Endothelial cell (in vitro differentiated cells): ENCODE measurements around the gene OR10G2. TPM values are rescaled to one million over a fixed set of nuclear protein-coding genes. Genes with fewer than 3 reads are reported as not detected.

Source experiments
- DNase-seq: peaks from one replicate; pipeline ENCODE4 v3.0.0; 2021; ENCODE audit warnings: low spot score
- H3K27ac Mint-ChIP-seq: one replicate; pipeline ENCODE4 v1.8.0; 2021; ENCODE audit warnings: mixed read lengths, inconsistent platforms; ENCODE audit not compliant: unreplicated experiment
- H3K27me3 Mint-ChIP-seq: one replicate; pipeline ENCODE4 v1.8.0; 2021; ENCODE audit warnings: mild to moderate bottlenecking, moderate library complexity, mixed read lengths, inconsistent platforms; ENCODE audit not compliant: unreplicated experiment
- H3K36me3 Mint-ChIP-seq: one replicate; pipeline ENCODE4 v1.8.0; 2021; ENCODE audit warnings: mild to moderate bottlenecking, low read depth, mixed read lengths, inconsistent platforms; ENCODE audit not compliant: unreplicated experiment
- H3K4me1 Mint-ChIP-seq: one replicate; pipeline ENCODE4 v1.8.0; 2021; ENCODE audit warnings: mild to moderate bottlenecking, mixed read lengths, inconsistent platforms; ENCODE audit not compliant: unreplicated experiment
- H3K4me3 Mint-ChIP-seq: one replicate; pipeline ENCODE4 v1.8.0; 2021; ENCODE audit warnings: mild to moderate bottlenecking, mixed read lengths, inconsistent platforms; ENCODE audit not compliant: unreplicated experiment
- H3K9me3 Mint-ChIP-seq: one replicate; pipeline ENCODE4 v1.8.0; 2021; ENCODE audit warnings: mixed read lengths, inconsistent platforms; ENCODE audit not compliant: unreplicated experiment
- long read RNA-seq: library from polyadenylated mRNA; unstranded; transcript quantifications from one replicate; pipeline ENCODE4 v2.0.0, GENCODE V29; 2020; ENCODE audit not compliant: unreplicated experiment
- total RNA-seq: library from RNA; stranded (reverse); fragmentation: NEBNext Ultra II Directional; extraction: Animal tissue kit (Norgen Biotek cat#: 25700); gene quantifications from one replicate; pipeline ENCODE4 v1.2.1, GENCODE V29; 2021; ENCODE audit not compliant: unreplicated experiment
- TF ChIP-seq, protein P1 (sequence below): fragments of 200-600 bp; sonication (generic); IDR thresholded peaks from one replicate; pipeline ENCODE4 v1.5.0; 2021; ENCODE audit warnings: antibody characterized with exemption; ENCODE audit not compliant: unreplicated experiment

OR10G2 gene, protein sequence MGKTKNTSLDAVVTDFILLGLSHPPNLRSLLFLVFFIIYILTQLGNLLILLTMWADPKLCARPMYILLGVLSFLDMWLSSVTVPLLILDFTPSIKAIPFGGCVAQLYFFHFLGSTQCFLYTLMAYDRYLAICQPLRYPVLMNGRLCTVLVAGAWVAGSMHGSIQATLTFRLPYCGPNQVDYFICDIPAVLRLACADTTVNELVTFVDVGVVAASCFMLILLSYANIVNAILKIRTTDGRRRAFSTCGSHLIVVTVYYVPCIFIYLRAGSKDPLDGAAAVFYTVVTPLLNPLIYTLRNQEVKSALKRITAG
- not detected for total RNA-seq
- long read RNA-seq: 0 reads

DNA sequence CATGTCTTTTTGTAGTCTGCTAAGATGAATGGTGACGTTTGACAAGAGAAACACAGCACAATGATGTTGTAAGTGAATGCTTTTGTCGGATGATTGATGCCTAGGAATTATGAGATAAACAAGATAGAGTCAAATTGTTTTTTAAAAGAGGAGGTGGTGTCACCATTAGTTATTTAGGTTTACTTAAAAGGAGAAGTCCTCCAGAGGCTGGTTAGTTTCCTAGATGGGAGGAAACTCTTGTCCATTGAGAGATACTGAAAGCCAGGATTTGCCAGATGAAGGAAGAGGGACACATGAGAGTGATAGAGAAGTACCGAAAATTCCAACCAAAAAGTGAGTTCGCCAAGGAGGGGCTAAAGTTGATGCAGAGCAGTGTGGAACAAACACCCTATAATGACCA is at the start of gene OR10G2:
OR10G2 (minus strand) TSS at position 101 of the 400 bp plus-strand sequence; CDS start at position 3, 98 bp downstream.
- no peaks in the 10 kb centered on the region for H3K4me1 Mint-ChIP-seq
- no peak within 1 kb of the TSS for H3K27ac Mint-ChIP-seq
- no peak for DNase-seq
- TF ChIP-seq, protein P1, sequence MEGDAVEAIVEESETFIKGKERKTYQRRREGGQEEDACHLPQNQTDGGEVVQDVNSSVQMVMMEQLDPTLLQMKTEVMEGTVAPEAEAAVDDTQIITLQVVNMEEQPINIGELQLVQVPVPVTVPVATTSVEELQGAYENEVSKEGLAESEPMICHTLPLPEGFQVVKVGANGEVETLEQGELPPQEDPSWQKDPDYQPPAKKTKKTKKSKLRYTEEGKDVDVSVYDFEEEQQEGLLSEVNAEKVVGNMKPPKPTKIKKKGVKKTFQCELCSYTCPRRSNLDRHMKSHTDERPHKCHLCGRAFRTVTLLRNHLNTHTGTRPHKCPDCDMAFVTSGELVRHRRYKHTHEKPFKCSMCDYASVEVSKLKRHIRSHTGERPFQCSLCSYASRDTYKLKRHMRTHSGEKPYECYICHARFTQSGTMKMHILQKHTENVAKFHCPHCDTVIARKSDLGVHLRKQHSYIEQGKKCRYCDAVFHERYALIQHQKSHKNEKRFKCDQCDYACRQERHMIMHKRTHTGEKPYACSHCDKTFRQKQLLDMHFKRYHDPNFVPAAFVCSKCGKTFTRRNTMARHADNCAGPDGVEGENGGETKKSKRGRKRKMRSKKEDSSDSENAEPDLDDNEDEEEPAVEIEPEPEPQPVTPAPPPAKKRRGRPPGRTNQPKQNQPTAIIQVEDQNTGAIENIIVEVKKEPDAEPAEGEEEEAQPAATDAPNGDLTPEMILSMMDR: no peak
- H3K36me3 Mint-ChIP-seq: no peaks in the 10 kb centered on the region
- H3K9me3 Mint-ChIP-seq: no peaks in the 10 kb centered on the region
- H3K27me3 Mint-ChIP-seq: no peaks in the 10 kb centered on the region
- H3K4me3 Mint-ChIP-seq: no peak within 1 kb of the TSS

GRCh38 chr14:21680072-21680471 is 45.3 kb upstream of the OR10G2 start:
- no peak overlapping the region for H3K27ac Mint-ChIP-seq

DNA sequence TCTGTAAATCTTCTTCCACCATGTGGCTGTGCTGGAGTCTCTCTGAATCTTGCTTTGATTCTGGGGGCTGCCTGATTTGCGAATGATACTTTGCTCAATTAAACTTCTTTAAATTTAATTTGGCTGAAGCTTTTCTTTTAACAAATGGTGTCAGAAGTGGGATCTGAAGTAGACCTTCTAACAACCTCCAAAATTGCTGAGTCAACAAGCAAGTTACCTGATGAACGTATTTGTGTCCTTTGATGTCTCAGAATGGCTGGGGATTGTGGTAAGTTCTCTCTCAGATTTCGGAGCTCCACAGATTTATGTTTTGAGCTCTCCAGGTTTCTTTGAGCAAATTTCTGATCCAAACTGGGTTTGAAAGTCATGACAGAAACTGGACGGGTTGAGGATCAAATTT is 40.8 kb upstream of the OR10G2 start:
- TF ChIP-seq, protein P1: no peak
- Mint-ChIP-seq H3K36me3 (no peaks in the 10 kb centered on the region), H3K4me1 (no peaks in the 10 kb centered on the region), H3K27me3 (no peaks in the 10 kb centered on the region), H3K27ac (no peak overlapping the region), H3K9me3 (no peaks in the 10 kb centered on the region), H3K4me3 (no peak overlapping the region)
- no peak for DNase-seq

More at GRCh38 chr14:21680072-21680471, 45.3 kb upstream of the OR10G2 start:
- H3K9me3 Mint-ChIP-seq: no peaks in the 10 kb centered on the region
- no peaks in the 10 kb centered on the region for H3K36me3 Mint-ChIP-seq
- H3K4me3 Mint-ChIP-seq: no peak overlapping the region
- H3K27me3 Mint-ChIP-seq: no peaks in the 10 kb centered on the region
- H3K4me1 Mint-ChIP-seq: no peaks in the 10 kb centered on the region
- DNase-seq: no peak
- TF ChIP-seq, protein P1: no peak

DNA sequence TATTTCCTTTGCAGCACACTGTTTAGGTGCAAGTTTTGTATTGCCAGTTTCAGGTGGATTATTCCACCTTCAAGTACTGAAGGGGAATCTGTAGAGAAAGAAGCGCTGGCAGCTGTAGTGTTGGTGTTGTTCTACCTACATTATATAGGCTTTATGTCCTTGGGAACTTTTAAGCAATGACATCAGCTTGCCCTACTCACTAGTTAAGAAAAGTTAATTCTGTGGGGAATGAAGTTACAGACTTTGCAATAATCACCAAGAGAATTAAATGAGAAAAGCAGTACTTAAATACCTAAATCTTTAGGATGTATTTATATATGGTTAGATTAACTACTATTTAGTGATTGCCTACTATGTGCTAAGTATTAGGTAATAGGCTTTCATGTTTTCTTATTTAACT is 39.0 kb upstream of the OR10G2 start, which contains the start of gene OR4E1:
OR4E1 (minus strand) TSS at position 101 of the 400 bp plus-strand sequence. CDS start 2,883 bp downstream, outside the sequence.
- Mint-ChIP-seq H3K9me3 (no peaks in the 10 kb centered on the region), H3K36me3 (no peaks in the 10 kb centered on the region), H3K4me3 (no peak within 1 kb of the TSS), H3K4me1 (no peaks in the 10 kb centered on the region), H3K27ac (no peak within 1 kb of the TSS), H3K27me3 (no peaks in the 10 kb centered on the region)
- no peak for DNase-seq
- TF ChIP-seq, protein P1: no peak

DNA sequence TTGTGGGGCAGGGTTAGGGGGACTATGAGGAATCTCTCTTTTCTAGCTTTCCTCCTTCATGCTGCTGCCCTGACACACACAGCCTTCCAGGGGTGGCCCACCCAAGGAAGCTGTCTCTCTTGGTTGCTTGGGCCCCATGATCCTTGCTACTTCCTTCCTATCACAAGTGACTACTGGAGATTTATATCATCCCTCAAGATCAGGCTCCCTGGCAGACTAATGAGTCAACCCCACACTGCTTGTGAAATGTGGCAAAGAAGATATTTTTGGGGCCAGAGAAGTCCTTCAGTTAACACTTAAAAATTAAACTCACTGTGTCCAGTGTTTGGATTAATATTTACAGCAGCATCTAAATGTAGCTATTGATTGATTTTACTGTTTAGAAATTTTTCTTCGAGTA is 37.4 kb upstream of the OR10G2 start:
- H3K27ac Mint-ChIP-seq: no peak overlapping the region
- DNase-seq: no peak
- no peak overlapping the region for H3K4me3 Mint-ChIP-seq
- TF ChIP-seq, protein P1: no peak
- H3K4me1 Mint-ChIP-seq: no peaks in the 10 kb centered on the region
- H3K9me3 Mint-ChIP-seq: no peaks in the 10 kb centered on the region
- H3K36me3 Mint-ChIP-seq: no peaks in the 10 kb centered on the region
- no peaks in the 10 kb centered on the region for H3K27me3 Mint-ChIP-seq
